ENCODE measurements around the gene HOXB1.

The HOXB1 gene

GRCh38 chr17:48530887-48531272 lies at the start of gene HOXB1:
Gene HOXB1, minus strand, starts transcription at chr17:48531011. Its CDS starts 107 bp downstream, at chr17:48530904.
- Histone ChIP-seq H3K36me3 (ENCODE audit: insufficient read depth, insufficient read length, low read length) (no peaks in the 10 kb centered on the region), H3K4me3 (ENCODE audit: insufficient read length, low read depth) (no peak within 1 kb of the TSS), H3K4me1 (ENCODE audit: insufficient read depth, insufficient read length) (peaks cover 28% of the 10 kb centered on the region), H3K27me3 (ENCODE audit: insufficient read depth, insufficient read length) (peaks cover 57% of the 10 kb centered on the region), H3K9ac (ENCODE audit: insufficient read length, low read depth) (peak within 1 kb of the TSS; percentile 45), H3K9me3 (ENCODE audit: insufficient read depth, low read length) (no peaks in the 10 kb centered on the region)
- DNase-seq (ENCODE audit: low read depth, low spot score): no peak
- TF ChIP-seq YY1 (IDR thresholded peaks at IDR 0.05; ENCODE audit: insufficient read depth, insufficient read length) (no peak), ZNF274 (IDR thresholded peaks at IDR 0.05; ENCODE audit: low read depth, low read length) (no peak), SUZ12 (IDR thresholded peaks at IDR 0.05; ENCODE audit: extremely low read depth, insufficient read depth, insufficient read length) (no peak)

- Histone ChIP-seq H3K27me3 (ENCODE audit: insufficient read depth, insufficient read length) (peaks cover 98% of the 10 kb centered on the region), H3K9ac (ENCODE audit: insufficient read length, low read depth) (no peak overlapping the region), H3K4me1 (ENCODE audit: insufficient read depth, insufficient read length) (peaks cover 5% of the 10 kb centered on the region), H3K9me3 (ENCODE audit: insufficient read depth, low read length) (no peaks in the 10 kb centered on the region), H3K4me3 (ENCODE audit: insufficient read length, low read depth) (no peak overlapping the region), H3K36me3 (ENCODE audit: insufficient read depth, insufficient read length, low read length) (no peaks in the 10 kb centered on the region)
- TF ChIP-seq SUZ12 (IDR thresholded peaks at IDR 0.05; ENCODE audit: extremely low read depth, insufficient read depth, insufficient read length): no peak
- TF ChIP-seq ZNF274 (IDR thresholded peaks at IDR 0.05; ENCODE audit: low read depth, low read length): no peak
- no peak for TF ChIP-seq YY1 (IDR thresholded peaks at IDR 0.05; ENCODE audit: insufficient read depth, insufficient read length)
- DNase-seq (ENCODE audit: low read depth, low spot score): no peak
Observed at GRCh38 chr17:48579760-48580554, 49.1 kb upstream of the HOXB1 start.

GRCh38 chr17:48579471-48579759 lies 48.6 kb upstream of the HOXB1 start:
- Histone ChIP-seq H3K9ac (ENCODE audit: insufficient read length, low read depth) (no peak overlapping the region), H3K36me3 (ENCODE audit: insufficient read depth, insufficient read length, low read length) (no peaks in the 10 kb centered on the region), H3K4me1 (ENCODE audit: insufficient read depth, insufficient read length) (peaks cover 5% of the 10 kb centered on the region), H3K27me3 (ENCODE audit: insufficient read depth, insufficient read length) (peaks cover 98% of the 10 kb centered on the region), H3K9me3 (ENCODE audit: insufficient read depth, low read length) (no peaks in the 10 kb centered on the region), H3K4me3 (ENCODE audit: insufficient read length, low read depth) (no peak overlapping the region)
- no peak for DNase-seq (ENCODE audit: low read depth, low spot score)
- TF ChIP-seq SUZ12 (IDR thresholded peaks at IDR 0.05; ENCODE audit: extremely low read depth, insufficient read depth, insufficient read length): no peak
- TF ChIP-seq YY1 (IDR thresholded peaks at IDR 0.05; ENCODE audit: insufficient read depth, insufficient read length): no peak
- TF ChIP-seq ZNF274 (IDR thresholded peaks at IDR 0.05; ENCODE audit: low read depth, low read length): no peak

- TF ChIP-seq SUZ12 (IDR thresholded peaks at IDR 0.05; ENCODE audit: extremely low read depth, insufficient read depth, insufficient read length): peak; percentile 91
- TF ChIP-seq ZNF274 (IDR thresholded peaks at IDR 0.05; ENCODE audit: low read depth, low read length): no peak
- H3K4me1 ChIP-seq (ENCODE audit: insufficient read depth, insufficient read length): peaks cover 5% of the 10 kb centered on the region
- no peak overlapping the region for H3K4me3 ChIP-seq (ENCODE audit: insufficient read length, low read depth)
- H3K27me3 ChIP-seq (ENCODE audit: insufficient read depth, insufficient read length): peaks cover 98% of the 10 kb centered on the region
- H3K9me3 ChIP-seq (ENCODE audit: insufficient read depth, low read length): no peaks in the 10 kb centered on the region
- H3K36me3 ChIP-seq (ENCODE audit: insufficient read depth, insufficient read length, low read length): no peaks in the 10 kb centered on the region
- no peak for DNase-seq (ENCODE audit: low read depth, low spot score)
- peak overlapping the region; percentile 57 for H3K9ac ChIP-seq (ENCODE audit: insufficient read length, low read depth)
Observed at GRCh38 chr17:48578616-48579470, 48.0 kb upstream of the HOXB1 start.

GRCh38 chr17:48577946-48578615 lies 47.3 kb upstream of the HOXB1 start, which contains the start of gene HOXB4:
Gene HOXB4, minus strand, starts transcription at chr17:48578350. Its CDS starts 31 bp downstream, at chr17:48578319.
- no peak for TF ChIP-seq YY1 (IDR thresholded peaks at IDR 0.05; ENCODE audit: insufficient read depth, insufficient read length)
- TF ChIP-seq SUZ12 (IDR thresholded peaks at IDR 0.05; ENCODE audit: extremely low read depth, insufficient read depth, insufficient read length): peak; percentile 54
- no peak for TF ChIP-seq ZNF274 (IDR thresholded peaks at IDR 0.05; ENCODE audit: low read depth, low read length)
- H3K9me3 ChIP-seq (ENCODE audit: insufficient read depth, low read length): no peaks in the 10 kb centered on the region
- H3K36me3 ChIP-seq (ENCODE audit: insufficient read depth, insufficient read length, low read length): no peaks in the 10 kb centered on the region
- DNase-seq (ENCODE audit: low read depth, low spot score): no peak
- peaks cover 98% of the 10 kb centered on the region for H3K27me3 ChIP-seq (ENCODE audit: insufficient read depth, insufficient read length)
- peak within 1 kb of the TSS; percentile 12 for H3K4me3 ChIP-seq (ENCODE audit: insufficient read length, low read depth)
- peak within 1 kb of the TSS; percentile 57 for H3K9ac ChIP-seq (ENCODE audit: insufficient read length, low read depth)
- peaks cover 5% of the 10 kb centered on the region for H3K4me1 ChIP-seq (ENCODE audit: insufficient read depth, insufficient read length)

GRCh38 chr17:48577330-48577945 lies 46.6 kb upstream of the HOXB1 start:
- TF ChIP-seq SUZ12 (IDR thresholded peaks at IDR 0.05; ENCODE audit: extremely low read depth, insufficient read depth, insufficient read length) (peak; percentile 20), ZNF274 (IDR thresholded peaks at IDR 0.05; ENCODE audit: low read depth, low read length) (no peak), YY1 (IDR thresholded peaks at IDR 0.05; ENCODE audit: insufficient read depth, insufficient read length) (no peak)
- no peaks in the 10 kb centered on the region for H3K9me3 ChIP-seq (ENCODE audit: insufficient read depth, low read length)
- no peak overlapping the region for H3K9ac ChIP-seq (ENCODE audit: insufficient read length, low read depth)
- no peak overlapping the region for H3K4me3 ChIP-seq (ENCODE audit: insufficient read length, low read depth)
- no peaks in the 10 kb centered on the region for H3K36me3 ChIP-seq (ENCODE audit: insufficient read depth, insufficient read length, low read length)
- DNase-seq (ENCODE audit: low read depth, low spot score): no peak
- peaks cover 98% of the 10 kb centered on the region for H3K27me3 ChIP-seq (ENCODE audit: insufficient read depth, insufficient read length)
- H3K4me1 ChIP-seq (ENCODE audit: insufficient read depth, insufficient read length): peaks cover 5% of the 10 kb centered on the region

Data from NT2/D1 (cell line).